Activated CD4-positive, alpha-beta T cell treated with anti-CD3 and anti-CD28 coated beads for 4 hours (primary cell): Measurements from ENCODE around the gene GALNTL6.
"Not testable (repeated sequence)": the region's sequence is repeated elsewhere in the genome, so short reads cannot be mapped to it uniquely, and the experiment has no call there.

Experiments used
- DNase-seq, 2 donors: peaks; one replicate each; pipeline ENCODE4 v3.0.0-alpha.2; 2020

The GALNTL6 gene

GRCh38 chr4:172412851-172413580 is 599.8 kb downstream of the GALNTL6 start:
- DNase-seq: no peak

- DNase-seq: not testable (repeated sequence)
Observed at GRCh38 chr4:172428979-172429378, 615.8 kb downstream of the GALNTL6 start.

- no peak for DNase-seq
Observed at GRCh38 chr4:172480471-172480870, 667.3 kb downstream of the GALNTL6 start.

GRCh38 chr4:172481802-172482508 is 668.8 kb downstream of the GALNTL6 start:
- no peak for DNase-seq

GRCh38 chr4:172485007-172485406 is 671.8 kb downstream of the GALNTL6 start:
- no peak for DNase-seq

GRCh38 chr4:172486531-172486930 is 673.3 kb downstream of the GALNTL6 start:
- DNase-seq: no peak

GRCh38 chr4:172489861-172490260 is 676.7 kb downstream of the GALNTL6 start:
- DNase-seq: no peak

- DNase-seq: no peak
Observed at GRCh38 chr4:172495769-172496168, 682.6 kb downstream of the GALNTL6 start.

- no peak for DNase-seq
Observed at GRCh38 chr4:172497321-172497720, 684.1 kb downstream of the GALNTL6 start.

GRCh38 chr4:172514011-172514410 is 700.8 kb downstream of the GALNTL6 start:
- DNase-seq: no peak

GRCh38 chr4:172514801-172515200 is 701.6 kb downstream of the GALNTL6 start:
- no peak for DNase-seq

- no peak for DNase-seq
Observed at GRCh38 chr4:172515266-172515879, 702.2 kb downstream of the GALNTL6 start.

GRCh38 chr4:172517391-172517790 is 704.2 kb downstream of the GALNTL6 start:
- no peak for DNase-seq

- no peak for DNase-seq
Observed at GRCh38 chr4:172521248-172521647, 708.0 kb downstream of the GALNTL6 start.

- no peak for DNase-seq
Observed at GRCh38 chr4:172521680-172522079, 708.5 kb downstream of the GALNTL6 start.

GRCh38 chr4:172543249-172543648 is 730.0 kb downstream of the GALNTL6 start:
- DNase-seq: no peak

- no peak for DNase-seq
Observed at GRCh38 chr4:172546782-172547181, 733.6 kb downstream of the GALNTL6 start.

- no peak for DNase-seq
Observed at GRCh38 chr4:172547724-172548123, 734.5 kb downstream of the GALNTL6 start.

GRCh38 chr4:172553216-172553615 is 740.0 kb downstream of the GALNTL6 start:
- DNase-seq: no peak

- DNase-seq: no peak
Observed at GRCh38 chr4:172554588-172554987, 741.4 kb downstream of the GALNTL6 start.

GRCh38 chr4:172555725-172556124 is 742.5 kb downstream of the GALNTL6 start:
- no peak for DNase-seq

GRCh38 chr4:172573899-172574298 is 760.7 kb downstream of the GALNTL6 start:
- DNase-seq: no peak

- no peak for DNase-seq
Observed at GRCh38 chr4:172578712-172579111, 765.5 kb downstream of the GALNTL6 start.

- DNase-seq: no peak
Observed at GRCh38 chr4:172584816-172585215, 771.6 kb downstream of the GALNTL6 start.
